Measurements from ENCODE around the gene HEXIM2. TPM values are rescaled to one million over a fixed set of nuclear protein-coding genes. Genes with fewer than 3 reads are reported as not detected.

The HEXIM2 gene
- total RNA-seq, 1 experiment from 2014 or later, result 19.9 TPM

DNA sequence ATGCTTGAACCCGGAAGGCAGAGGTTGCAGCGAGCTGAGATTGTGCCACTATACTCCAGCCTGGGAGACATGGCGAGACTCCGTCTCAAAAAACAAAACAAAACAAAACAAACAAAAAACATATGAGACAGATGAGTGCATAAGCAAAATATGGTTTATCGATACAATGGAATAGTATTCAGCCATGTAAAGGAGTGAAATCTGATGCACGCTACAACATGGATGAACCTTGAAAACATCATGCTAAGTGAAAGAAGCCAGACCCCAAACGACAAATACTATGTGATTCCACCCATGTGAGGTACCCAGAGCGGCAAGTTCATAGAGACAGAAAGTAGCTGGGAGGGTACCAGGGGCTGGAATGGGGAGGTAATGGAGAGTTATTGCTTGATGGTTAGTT lies 36.2 kb upstream of the HEXIM2 start:
- ChIA-PET CTCF (no interaction called here), POLR2A (ENCODE audit: unreplicated experiment) (no interaction called here)
- Histone ChIP-seq H2AFZ (ENCODE audit: low read length) (no peak overlapping the region), H3K9me2 (replicated peaks; ENCODE audit: low read length) (no peaks in the 10 kb centered on the region), H3K27me3 (ENCODE audit: low read length) (no peaks in the 10 kb centered on the region), H3K27ac (ENCODE audit: low read length) (0 out of 2 replicates have a peak overlapping the region, but pooled peaks have one; percentile 94), H3K4me3 (ENCODE audit: low read length) (no peak overlapping the region), H3K36me3 (ENCODE audit: low read depth, low read length) (no peaks in the 10 kb centered on the region), H3K4me1 (ENCODE audit: insufficient read depth, low read length) (peaks cover 68% of the 10 kb centered on the region), H3K9ac (ENCODE audit: low read length) (no peak overlapping the region), H3K79me2 (ENCODE audit: low read length) (peaks cover 71% of the 10 kb centered on the region), H3K4me2 (ENCODE audit: low read length) (no peak overlapping the region), H4K20me1 (ENCODE audit: low read length) (no peaks in the 10 kb centered on the region), H3F3A (ENCODE audit: low read length, unreplicated experiment) (no peaks in the 10 kb centered on the region), H3K9me3 (ENCODE audit: low read length) (no peaks in the 10 kb centered on the region)
- intact Hi-C loops (cut with micrococcal nuclease), result no loop called here
- ATAC-seq (no peak), DNase-seq (no peak)
- TF ChIP-seq EZH2 (IDR thresholded peaks at IDR 0.05; ENCODE audit: low read length, unreplicated experiment), result no peak
- TF ChIP-seq EZH2phosphoT487 (IDR thresholded peaks at IDR 0.05; ENCODE audit: borderline replicate concordance, low read length), result no peak
- no TSS peak for BruUV-seq (replicated peaks)

DNA sequence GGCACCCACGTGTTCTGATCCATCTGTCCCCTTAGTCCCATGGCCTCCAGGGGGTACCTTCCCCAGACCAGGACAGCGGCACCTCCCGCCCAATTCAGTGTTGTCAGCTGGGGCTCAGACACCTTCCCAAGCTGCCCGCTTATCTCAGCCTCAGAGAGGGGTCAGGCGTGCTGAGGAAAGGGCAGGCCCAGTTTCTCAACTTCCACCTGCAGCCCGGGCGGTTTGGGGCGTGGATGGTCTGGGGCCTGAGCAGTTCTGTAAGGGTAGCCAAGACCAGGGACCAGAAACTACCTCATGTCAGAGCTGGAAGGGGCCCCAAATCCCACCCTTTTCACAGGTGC lies 34.5 kb upstream of the HEXIM2 start:
- Histone ChIP-seq H4K20me1 (ENCODE audit: low read length) (no peaks in the 10 kb centered on the region), H3K27me3 (ENCODE audit: low read length) (no peaks in the 10 kb centered on the region), H3K9ac (ENCODE audit: low read length) (peak overlapping the region; percentile 34), H3K9me3 (ENCODE audit: low read length) (no peaks in the 10 kb centered on the region), H3K27ac (ENCODE audit: low read length) (peak overlapping the region; percentile 68), H3K4me1 (ENCODE audit: insufficient read depth, low read length) (peaks cover 78% of the 10 kb centered on the region), H2AFZ (ENCODE audit: low read length) (no peak overlapping the region; the same call in 1 of the 2 replicates), H3K79me2 (ENCODE audit: low read length) (peaks cover 81% of the 10 kb centered on the region), H3K4me3 (ENCODE audit: low read length) (no peak overlapping the region), H3K36me3 (ENCODE audit: low read depth, low read length) (no peaks in the 10 kb centered on the region), H3K9me2 (replicated peaks; ENCODE audit: low read length) (no peaks in the 10 kb centered on the region), H3K4me2 (ENCODE audit: low read length) (peak overlapping the region; percentile 72), H3F3A (ENCODE audit: low read length, unreplicated experiment) (no peaks in the 10 kb centered on the region)
- ATAC-seq, result no peak
- TF ChIP-seq, protein P1, sequence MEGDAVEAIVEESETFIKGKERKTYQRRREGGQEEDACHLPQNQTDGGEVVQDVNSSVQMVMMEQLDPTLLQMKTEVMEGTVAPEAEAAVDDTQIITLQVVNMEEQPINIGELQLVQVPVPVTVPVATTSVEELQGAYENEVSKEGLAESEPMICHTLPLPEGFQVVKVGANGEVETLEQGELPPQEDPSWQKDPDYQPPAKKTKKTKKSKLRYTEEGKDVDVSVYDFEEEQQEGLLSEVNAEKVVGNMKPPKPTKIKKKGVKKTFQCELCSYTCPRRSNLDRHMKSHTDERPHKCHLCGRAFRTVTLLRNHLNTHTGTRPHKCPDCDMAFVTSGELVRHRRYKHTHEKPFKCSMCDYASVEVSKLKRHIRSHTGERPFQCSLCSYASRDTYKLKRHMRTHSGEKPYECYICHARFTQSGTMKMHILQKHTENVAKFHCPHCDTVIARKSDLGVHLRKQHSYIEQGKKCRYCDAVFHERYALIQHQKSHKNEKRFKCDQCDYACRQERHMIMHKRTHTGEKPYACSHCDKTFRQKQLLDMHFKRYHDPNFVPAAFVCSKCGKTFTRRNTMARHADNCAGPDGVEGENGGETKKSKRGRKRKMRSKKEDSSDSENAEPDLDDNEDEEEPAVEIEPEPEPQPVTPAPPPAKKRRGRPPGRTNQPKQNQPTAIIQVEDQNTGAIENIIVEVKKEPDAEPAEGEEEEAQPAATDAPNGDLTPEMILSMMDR (conservative IDR thresholded peaks at IDR 0.05; ENCODE audit: low read depth, low read length), result no peak
- TF ChIP-seq EZH2phosphoT487 (IDR thresholded peaks at IDR 0.05; ENCODE audit: borderline replicate concordance, low read length) (no peak), EZH2 (IDR thresholded peaks at IDR 0.05; ENCODE audit: low read length, unreplicated experiment) (no peak)
- BruUV-seq (replicated peaks), result no TSS peak
- DNase-seq, result no peak
- ChIA-PET CTCF (interaction anchor here (0.6 to 1.0 kb wide), 2 partner anchors 8 to 63 kb away, joined by 3 read pairs; partner anchors contain the start of gene ACBD4), POLR2A (ENCODE audit: unreplicated experiment) (no interaction called here)
- intact Hi-C loops (cut with micrococcal nuclease), result no loop called here

DNA sequence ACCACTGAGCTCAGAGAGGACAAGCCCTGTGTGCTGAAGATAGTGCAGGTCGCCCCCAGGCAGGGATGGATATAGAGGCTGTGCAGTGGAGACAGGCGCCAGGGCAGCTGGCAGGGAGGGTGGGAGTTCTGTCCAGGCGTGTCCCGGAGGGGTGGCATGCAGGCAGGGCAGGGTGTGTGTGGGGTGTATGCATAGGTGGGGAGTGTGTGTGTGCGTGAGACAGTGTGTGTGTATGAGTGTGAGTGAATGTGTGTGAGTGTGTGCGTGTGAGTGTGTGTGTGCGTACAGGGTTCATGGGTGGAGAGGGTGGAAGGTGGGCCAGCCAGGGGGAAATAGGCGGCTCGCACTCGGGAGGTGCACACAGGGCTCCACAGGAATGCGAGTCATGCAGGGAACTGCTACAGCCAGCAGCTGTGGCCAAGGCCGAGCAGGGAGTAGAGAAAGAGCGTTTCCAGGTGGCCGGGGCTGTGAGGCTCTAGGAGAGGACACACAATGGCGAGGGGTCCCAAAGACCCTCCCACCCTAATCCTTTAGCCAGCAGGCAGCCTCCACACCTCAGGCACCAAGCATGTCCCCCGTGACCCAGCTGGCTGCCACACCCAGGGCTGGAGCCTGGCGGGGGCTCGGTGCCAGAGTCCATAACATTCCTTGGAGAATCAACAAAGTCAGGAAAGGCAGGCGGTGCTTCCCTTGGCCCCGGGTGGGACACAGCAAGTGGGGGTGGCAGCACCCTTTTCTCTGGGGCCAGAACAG lies 34.0 kb upstream of the HEXIM2 start:
- TF ChIP-seq EZH2 (IDR thresholded peaks at IDR 0.05; ENCODE audit: low read length, unreplicated experiment) (no peak), EZH2phosphoT487 (IDR thresholded peaks at IDR 0.05; ENCODE audit: borderline replicate concordance, low read length) (no peak)
- TF ChIP-seq, protein P1 (conservative IDR thresholded peaks at IDR 0.05; ENCODE audit: low read depth, low read length), result no peak
- Histone ChIP-seq H3K36me3 (ENCODE audit: low read depth, low read length) (no peaks in the 10 kb centered on the region), H3K79me2 (ENCODE audit: low read length) (peaks cover 76% of the 10 kb centered on the region), H3F3A (ENCODE audit: low read length, unreplicated experiment) (no peaks in the 10 kb centered on the region), H3K9ac (ENCODE audit: low read length) (peak overlapping the region; percentile 34), H4K20me1 (ENCODE audit: low read length) (no peaks in the 10 kb centered on the region), H3K27me3 (ENCODE audit: low read length) (no peaks in the 10 kb centered on the region), H3K9me3 (ENCODE audit: low read length) (no peaks in the 10 kb centered on the region), H3K9me2 (replicated peaks; ENCODE audit: low read length) (no peaks in the 10 kb centered on the region), H3K4me1 (ENCODE audit: insufficient read depth, low read length) (peaks cover 72% of the 10 kb centered on the region), H3K4me2 (ENCODE audit: low read length) (peak overlapping the region; percentile 72), H2AFZ (ENCODE audit: low read length) (peak overlapping the region; percentile 48), H3K27ac (ENCODE audit: low read length) (peak overlapping the region; percentile 68), H3K4me3 (ENCODE audit: low read length) (peak overlapping the region; percentile 24; the same call in 1 of the 2 replicates)
- peak; percentile 23 for ATAC-seq
- POLR2A ChIA-PET (ENCODE audit: unreplicated experiment), result no interaction called here
- intact Hi-C loops (cut with micrococcal nuclease), result no loop called here
- no TSS peak for BruUV-seq (replicated peaks)
- CTCF ChIA-PET, result interaction anchor here (1.0 kb wide), 1 partner anchor 8 kb away, joined by 3 read pairs; the partner anchor contains the start of gene ACBD4
- peak; percentile 78 for DNase-seq

Data from PC-3 (cell line).